HepG2 (cell line): ENCODE results near the gene STIMATE. TPM values are rescaled to one million over a fixed set of nuclear protein-coding genes. Genes with fewer than 3 reads are reported as not detected.

Experiments
- ATAC-seq: fragments of 200-7000 bp; cut with Tn5 transposase; 3 replicates; pipeline ENCODE4 v1.9.1; 2020; ENCODE audit warnings: mild to moderate bottlenecking, moderate library complexity
- BruUV-seq: library from RNA; stranded (reverse); fragments of 400-500 nt; replicated peaks from 2 replicates; lab custom pipeline; 2021; lab: Mats Ljungman, UMichigan
- CTCF ChIA-PET: fragments of 300-600 bp; formaldehyde crosslinking; extraction: SDS; loops from one replicate; lab custom pipeline; 2021; ENCODE audit warnings: low total read pairs, inconsistent platforms, low intra/inter-chr PET ratio; lab: Yijun Ruan, JAX
- POLR2A ChIA-PET: fragments of 350-600 bp; sonication (Branson Sonifier 250); formaldehyde crosslinking; loops from one replicate; lab custom pipeline; 2020; ENCODE audit warnings: antibody characterized with exemption, inconsistent platforms; lab: Yijun Ruan, JAX
- DNase-seq: peaks from one replicate; pipeline ENCODE4 v3.0.0-alpha.2; 2015; ENCODE audit warnings: low spot score
- FAIRE-seq: peaks from 3 replicates; lab custom pipeline; 2011; peaks lifted over from hg19 to GRCh38; lab: Jason Lieb, UNC
- H2AFZ ChIP-seq: one replicate; pipeline ENCODE4 v1.6.1; 2011; ENCODE audit warnings: low read length, inconsistent platforms
- H3K27ac ChIP-seq: fragments of 300-600 bp; 3 replicates; pipeline ENCODE4 v1.8.0; 2011; ENCODE audit warnings: mixed run types, mild to moderate bottlenecking, mixed read lengths, low read length, inconsistent platforms; ENCODE audit not compliant: insufficient read depth; ENCODE audit errors: extremely low read length
- H3K27me3 ChIP-seq, 2 experiments: fragments of 200-600 bp in 1 of 2; 2 replicates in 1 of 2; 3 replicates in 1 of 2; pipeline versions ENCODE4 v1.6.0 to v1.8.0; 2011; ENCODE audit warnings: low read length in 2 of 2, mild to moderate bottlenecking in 2 of 2, moderate library complexity in 2 of 2, inconsistent platforms in 1 of 2; ENCODE audit not compliant: insufficient read depth in 2 of 2, control insufficient read depth in 1 of 2
- H3K36me3 ChIP-seq, 2 experiments: fragments of 200-600 bp in 1 of 2; replicated peaks in 1 of 2; 2 replicates in 1 of 2; 3 replicates in 1 of 2; pipeline versions ENCODE4 v1.5.1 to v1.8.0; 2011; ENCODE audit warnings: low read length in 2 of 2, inconsistent platforms in 1 of 2; ENCODE audit not compliant: insufficient read depth in 2 of 2, control insufficient read depth in 1 of 2
- H3K4me1 ChIP-seq: 2 replicates; pipeline ENCODE4 v1.5.1; 2012; ENCODE audit warnings: low read length, inconsistent platforms; ENCODE audit not compliant: insufficient read depth
- H3K4me2 ChIP-seq: 2 replicates; pipeline ENCODE4 v1.6.0; 2011; ENCODE audit warnings: low read depth, low read length, inconsistent platforms
- H3K4me3 ChIP-seq, 3 experiments: fragments of 200-600 bp in 1 of 3; sonication (generic), shearing (Covaris generic) in 1 of 3; replicated peaks in 1 of 3; 2 replicates each; pipeline ENCODE4 v1.5.1; 2011 to 2016; ENCODE audit warnings: low read length in 3 of 3, inconsistent platforms in 2 of 3, low read depth in 2 of 3, mild to moderate bottlenecking in 2 of 3, control low read depth in 1 of 3, mixed read lengths in 1 of 3; ENCODE audit not compliant: insufficient read depth in 1 of 3
- H3K79me2 ChIP-seq: one replicate; pipeline ENCODE4 v1.6.1; 2011; ENCODE audit warnings: low read length, inconsistent platforms; ENCODE audit not compliant: insufficient read depth
- H3K9ac ChIP-seq: 2 replicates; pipeline ENCODE4 v1.6.0; 2011; ENCODE audit warnings: mild to moderate bottlenecking, low read depth, low read length, inconsistent platforms; ENCODE audit not compliant: insufficient read depth
- H3K9me3 ChIP-seq: 2 replicates; pipeline ENCODE4 v1.5.1; 2012; ENCODE audit warnings: mild to moderate bottlenecking, low read length
- H4K20me1 ChIP-seq: 2 replicates; pipeline ENCODE4 v1.6.0; 2011; ENCODE audit warnings: inconsistent platforms, mild to moderate bottlenecking, low read length, moderate library complexity; ENCODE audit not compliant: insufficient read depth
- ARNTL ChIP-seq: sonication (generic); formaldehyde crosslinking; IDR thresholded peaks from 2 replicates; pipeline ENCODE4 v1.4.0; 2020; ENCODE audit warnings: mild to moderate bottlenecking, missing genetic modification reagents
- CBX1 ChIP-seq: IDR thresholded peaks from one replicate; pipeline ENCODE4 v1.6.1; 2016; ENCODE audit warnings: antibody characterized with exemption, low read depth
- FOXK2 ChIP-seq: fragments of 450-650 bp; IDR thresholded peaks from 2 replicates; pipeline ENCODE4 v1.6.1; 2016
- HNF4G ChIP-seq, 2 experiments: sonication (generic) in 1 of 2; formaldehyde crosslinking in 1 of 2; IDR thresholded peaks; 2 replicates each; pipeline versions ENCODE4 v1.4.0 to v1.6.1; 2011 to 2020; ENCODE audit warnings: borderline replicate concordance in 2 of 2, low read depth in 2 of 2, mild to moderate bottlenecking in 2 of 2, low read length in 1 of 2, missing genetic modification reagents in 1 of 2, moderate library complexity in 1 of 2
- LCORL ChIP-seq, 2 experiments: fragments of 450-650 bp in 1 of 2; sonication (generic) in 1 of 2; formaldehyde crosslinking in 1 of 2; IDR thresholded peaks; 2 replicates each; pipeline versions ENCODE4 v1.5.0 to v1.6.1; 2017 to 2020; ENCODE audit warnings: antibody characterized with exemption in 1 of 2, missing genetic modification reagents in 1 of 2
- PHF8 ChIP-seq: sonication (generic); formaldehyde crosslinking; IDR thresholded peaks from 2 replicates; pipeline ENCODE4 v1.5.0; 2020; ENCODE audit warnings: missing genetic modification reagents
- RARA ChIP-seq: IDR thresholded peaks from 2 replicates; pipeline ENCODE4 v1.6.1; 2016; ENCODE audit warnings: missing genetic modification reagents, missing compliant biosample characterization
- REXO4 ChIP-seq: sonication (generic); formaldehyde crosslinking; IDR thresholded peaks from 2 replicates; pipeline ENCODE4 v1.8.0; 2022; ENCODE audit warnings: missing genetic modification reagents, mild to moderate bottlenecking, borderline replicate concordance
- RXRB ChIP-seq: IDR thresholded peaks from 2 replicates; pipeline ENCODE4 v1.6.1; 2016; ENCODE audit warnings: borderline replicate concordance, missing genetic modification reagents, missing compliant biosample characterization
- SP2 ChIP-seq: sonication (generic); formaldehyde crosslinking; IDR thresholded peaks from 2 replicates; pipeline ENCODE4 v1.5.1; 2020; ENCODE audit warnings: mild to moderate bottlenecking, missing genetic modification reagents
- TBX3 ChIP-seq: fragments of 450-650 bp; IDR thresholded peaks from 2 replicates; pipeline ENCODE4 v1.6.1; 2017; ENCODE audit warnings: antibody characterized with exemption, mild to moderate bottlenecking, inconsistent platforms, borderline replicate concordance
- ZNF274 ChIP-seq: sonication (generic); formaldehyde crosslinking; IDR thresholded peaks from 2 replicates; pipeline ENCODE4 v1.5.1; 2020; ENCODE audit warnings: mild to moderate bottlenecking, missing genetic modification reagents
- ZNF75D ChIP-seq: sonication (generic); formaldehyde crosslinking; IDR thresholded peaks from 2 replicates; pipeline ENCODE4 v1.8.1; 2023; ENCODE audit warnings: missing genetic modification reagents, mild to moderate bottlenecking, borderline replicate concordance
- WGBS: methylation state at CpG from one replicate; pipeline ENCODE4 v1.1.6; 2017; ENCODE audit warnings: low lambda C conversion rate; 5-methylcytosine and 5-hydroxymethylcytosine counted together
- in situ Hi-C: cut with HindIII; loops from 2 replicates; pipeline ENCODE4 v1.10.0; 2017; ENCODE audit warnings: low pct_unique_long_range_greater_than_20kb; ENCODE audit not compliant: extremely low pct_ligation_motif_present
- intact Hi-C: fragments of 100-400 bp; cut with micrococcal nuclease; formaldehyde crosslinking; loops from one replicate; pipeline ENCODE4 v1.10.0; 2022; ENCODE audit not compliant: unreplicated experiment
- polyA plus RNA-seq, 8 experiments: library from polyadenylated mRNA; depleted of rRNA in 3 of 8; stranded (reverse) in 7 of 8; unstranded in 1 of 8; fragments of >200 nt; fragmentation: Illumina TruSeq in 4 of 8; extraction: Trizol in 4 of 8; gene quantifications; 2 replicates each; pipeline versions ENCODE4 v1.2.1 to v1.2.3, GENCODE V29; 2011 to 2016; ENCODE audit warnings: low read depth in 4 of 8, missing spikeins in 1 of 8, mixed read lengths in 1 of 8; ENCODE audit not compliant: insufficient read depth in 1 of 8
- total RNA-seq, 5 experiments: library from RNA; depleted of rRNA; stranded (reverse); fragments of >200 nt; fragmentation: Illumina TruSeq; extraction: Trizol; gene quantifications; 2 replicates each; pipeline ENCODE4 v1.2.3, GENCODE V29; 2016; ENCODE audit warnings: low read depth in 1 of 5
- TF ChIP-seq, protein P1 (sequence below): sonication (generic); formaldehyde crosslinking; IDR thresholded peaks from 2 replicates; pipeline ENCODE4 v1.9.0; 2022; ENCODE audit warnings: low read depth, missing genetic modification reagents
- TF ChIP-seq, protein P2 (sequence below): IDR thresholded peaks from 2 replicates; pipeline ENCODE4 v1.6.1; 2016; ENCODE audit warnings: missing biosample characterization, missing genetic modification reagents, low read depth
- TF ChIP-seq, protein P3 (sequence below): IDR thresholded peaks from 2 replicates; pipeline ENCODE4 v1.6.1; 2018; ENCODE audit warnings: missing genetic modification reagents, mild to moderate bottlenecking, missing compliant biosample characterization
- TF ChIP-seq, protein P4 (sequence below): sonication (generic); formaldehyde crosslinking; IDR thresholded peaks from 2 replicates; pipeline ENCODE4 v1.4.0; 2020; ENCODE audit warnings: missing genetic modification reagents

The STIMATE gene
- total and polyA plus RNA-seq, 2 of the 13 experiments (the other 11 are each of a cell fraction or from before 2014, with no cell fraction given) = 5.7 to 11.7 TPM

DNA sequence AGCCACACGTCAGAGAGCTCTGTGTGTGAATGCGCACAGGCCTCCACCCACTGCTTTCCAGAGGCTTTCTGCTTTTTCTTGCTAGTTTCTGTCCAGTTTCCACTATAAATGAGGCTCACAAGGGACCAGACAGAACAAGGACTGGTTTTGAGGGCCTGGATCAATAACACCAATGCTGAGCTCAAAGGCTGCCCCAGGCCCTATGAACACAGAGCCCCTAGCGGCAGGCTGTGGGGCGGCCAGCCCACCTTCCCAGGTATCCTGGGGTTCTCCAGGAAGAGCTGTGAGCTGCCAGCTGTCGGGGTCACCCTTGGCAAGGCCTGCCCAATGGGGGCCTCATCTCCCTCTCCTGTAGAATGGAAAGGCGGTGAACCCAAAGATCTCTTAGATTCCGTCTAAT lies 104.9 kb downstream of the STIMATE start:
- no peaks in the 10 kb centered on the region for H3K27me3 ChIP-seq
- ChIA-PET CTCF (interaction anchor here (1.0 kb wide), 1 partner anchor 49 kb away, joined by 3 read pairs; no protein-coding TSS in a partner anchor), POLR2A (interaction anchor here (1.0 to 10.9 kb wide), 7 partner anchors 13 to 337 kb away, joined by 3 to 466 read pairs (median 5); partner anchors contain the start of genes ITIH1, NEK4 and RFT1)
- BruUV-seq = no TSS peak
- peaks cover 7 to 15% of the 10 kb centered on the region in 2 experiments; a peak in 3 of 5 replicates for H3K36me3 ChIP-seq
- H3K4me3 ChIP-seq = no peak overlapping the region
- H3K79me2 ChIP-seq = peaks cover 4% of the 10 kb centered on the region
- H2AFZ ChIP-seq = no peak overlapping the region
- no peaks in the 10 kb centered on the region for H3K9me3 ChIP-seq
- H4K20me1 ChIP-seq = no peaks in the 10 kb centered on the region
- FAIRE-seq (peak; percentile 88), DNase-seq (peak; percentile 58), ATAC-seq (peak; percentile 65)
- peak overlapping the region; percentile 8 for H3K4me2 ChIP-seq
- intact Hi-C loops = no loop called here
- peaks cover 100% of the 10 kb centered on the region for H3K4me1 ChIP-seq
- peak overlapping the region; percentile 9 for H3K27ac ChIP-seq
- in situ Hi-C loops = no loop called here
- 30% methylated on average over 5 of the region's 7 CpGs for WGBS
- 0 out of 2 replicates have a peak overlapping the region, but pooled peaks have one; percentile 6 for H3K9ac ChIP-seq
- peak; percentile 43; the same call in 1 of the 2 replicates for TF ChIP-seq RXRB
- no peak for TF ChIP-seq FOXK2
- TF ChIP-seq ARNTL (CRISPR knock-in tag) = peak; percentile 20; the same call in 1 of the 2 replicates
- 0 out of 2 replicates have a peak, but pooled peaks have one; percentile 19 for TF ChIP-seq RARA
- TF ChIP-seq, protein P1, sequence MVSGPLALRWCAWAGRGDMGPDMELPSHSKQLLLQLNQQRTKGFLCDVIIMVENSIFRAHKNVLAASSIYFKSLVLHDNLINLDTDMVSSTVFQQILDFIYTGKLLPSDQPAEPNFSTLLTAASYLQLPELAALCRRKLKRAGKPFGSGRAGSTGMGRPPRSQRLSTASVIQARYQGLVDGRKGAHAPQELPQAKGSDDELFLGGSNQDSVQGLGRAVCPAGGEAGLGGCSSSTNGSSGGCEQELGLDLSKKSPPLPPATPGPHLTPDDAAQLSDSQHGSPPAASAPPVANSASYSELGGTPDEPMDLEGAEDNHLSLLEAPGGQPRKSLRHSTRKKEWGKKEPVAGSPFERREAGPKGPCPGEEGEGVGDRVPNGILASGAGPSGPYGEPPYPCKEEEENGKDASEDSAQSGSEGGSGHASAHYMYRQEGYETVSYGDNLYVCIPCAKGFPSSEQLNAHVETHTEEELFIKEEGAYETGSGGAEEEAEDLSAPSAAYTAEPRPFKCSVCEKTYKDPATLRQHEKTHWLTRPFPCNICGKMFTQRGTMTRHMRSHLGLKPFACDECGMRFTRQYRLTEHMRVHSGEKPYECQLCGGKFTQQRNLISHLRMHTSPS = no peak
- TF ChIP-seq PHF8 (CRISPR knock-in tag) = 0 out of 2 replicates have a peak, but pooled peaks have one; percentile 30
- TF ChIP-seq SP2 = no peak
- TF ChIP-seq, protein P2, sequence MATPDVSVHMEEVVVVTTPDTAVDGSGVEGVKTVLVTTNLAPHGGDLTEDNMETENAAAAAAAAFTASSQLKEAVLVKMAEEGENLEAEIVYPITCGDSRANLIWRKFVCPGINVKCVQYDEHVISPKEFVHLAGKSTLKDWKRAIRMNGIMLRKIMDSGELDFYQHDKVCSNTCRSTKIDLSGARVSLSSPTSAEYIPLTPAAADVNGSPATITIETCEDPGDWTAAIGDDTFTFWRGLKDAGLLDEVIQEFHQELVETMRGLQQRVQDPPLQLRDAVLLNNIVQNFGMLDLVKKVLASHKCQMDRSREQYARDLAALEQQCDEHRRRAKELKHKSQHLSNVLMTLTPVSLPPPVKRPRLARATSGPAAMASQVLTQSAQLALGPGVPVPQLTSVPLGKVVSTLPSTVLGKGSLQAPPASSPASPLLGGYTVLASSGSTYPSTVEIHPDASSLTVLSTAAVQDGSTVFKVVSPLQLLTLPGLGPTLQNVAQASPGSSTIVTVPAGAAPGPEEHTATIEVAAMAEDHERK (CRISPR knock-in tag) = no peak
- TF ChIP-seq REXO4 (CRISPR knock-in tag) = no peak
- TF ChIP-seq TBX3 = no peak
- TF ChIP-seq LCORL (IDR thresholded peaks at IDR 0.05) = no peak
- TF ChIP-seq LCORL (CRISPR knock-in tag; IDR thresholded peaks at IDR 0.05) = peak; percentile 84
- TF ChIP-seq, protein P3, sequence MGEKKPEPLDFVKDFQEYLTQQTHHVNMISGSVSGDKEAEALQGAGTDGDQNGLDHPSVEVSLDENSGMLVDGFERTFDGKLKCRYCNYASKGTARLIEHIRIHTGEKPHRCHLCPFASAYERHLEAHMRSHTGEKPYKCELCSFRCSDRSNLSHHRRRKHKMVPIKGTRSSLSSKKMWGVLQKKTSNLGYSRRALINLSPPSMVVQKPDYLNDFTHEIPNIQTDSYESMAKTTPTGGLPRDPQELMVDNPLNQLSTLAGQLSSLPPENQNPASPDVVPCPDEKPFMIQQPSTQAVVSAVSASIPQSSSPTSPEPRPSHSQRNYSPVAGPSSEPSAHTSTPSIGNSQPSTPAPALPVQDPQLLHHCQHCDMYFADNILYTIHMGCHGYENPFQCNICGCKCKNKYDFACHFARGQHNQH (CRISPR knock-in tag) = peak; percentile 39; the same call in 1 of the 2 replicates
- TF ChIP-seq ZNF75D (CRISPR knock-in tag) = no peak
- TF ChIP-seq CBX1 = no peak
- 0 out of 2 replicates have a peak, but pooled peaks have one; percentile 20 for TF ChIP-seq ZNF274 (CRISPR knock-in tag)
- peak; percentile 36; the same call in 1 of the 2 replicates for TF ChIP-seq HNF4G (IDR thresholded peaks at IDR 0.05; ENCODE audit: borderline replicate concordance, low read depth, low read length)
- no peak for TF ChIP-seq HNF4G (CRISPR knock-in tag; IDR thresholded peaks at IDR 0.05; ENCODE audit: borderline replicate concordance, low read depth)
- TF ChIP-seq, protein P4, sequence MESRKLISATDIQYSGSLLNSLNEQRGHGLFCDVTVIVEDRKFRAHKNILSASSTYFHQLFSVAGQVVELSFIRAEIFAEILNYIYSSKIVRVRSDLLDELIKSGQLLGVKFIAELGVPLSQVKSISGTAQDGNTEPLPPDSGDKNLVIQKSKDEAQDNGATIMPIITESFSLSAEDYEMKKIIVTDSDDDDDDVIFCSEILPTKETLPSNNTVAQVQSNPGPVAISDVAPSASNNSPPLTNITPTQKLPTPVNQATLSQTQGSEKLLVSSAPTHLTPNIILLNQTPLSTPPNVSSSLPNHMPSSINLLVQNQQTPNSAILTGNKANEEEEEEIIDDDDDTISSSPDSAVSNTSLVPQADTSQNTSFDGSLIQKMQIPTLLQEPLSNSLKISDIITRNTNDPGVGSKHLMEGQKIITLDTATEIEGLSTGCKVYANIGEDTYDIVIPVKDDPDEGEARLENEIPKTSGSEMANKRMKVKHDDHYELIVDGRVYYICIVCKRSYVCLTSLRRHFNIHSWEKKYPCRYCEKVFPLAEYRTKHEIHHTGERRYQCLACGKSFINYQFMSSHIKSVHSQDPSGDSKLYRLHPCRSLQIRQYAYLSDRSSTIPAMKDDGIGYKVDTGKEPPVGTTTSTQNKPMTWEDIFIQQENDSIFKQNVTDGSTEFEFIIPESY = peak; percentile 7; the same call in 1 of the 2 replicates
